KMS-11 (cell line): ENCODE measurements around the gene SELP.

ENCODE experiments used
- H2AFZ ChIP-seq: fragments of 200-600 bp; sonication (generic); 2 replicates; pipeline ENCODE4 v1.6.1; 2016; ENCODE audit warnings: antibody characterized with exemption, mixed run types, low read depth
- H3K27ac ChIP-seq: fragments of 200-600 bp; sonication (generic); 2 replicates; pipeline ENCODE4 v1.6.1; 2016; ENCODE audit warnings: mild to moderate bottlenecking, mixed run types
- H3K27me3 ChIP-seq: fragments of 200-600 bp; sonication (generic); 2 replicates; pipeline ENCODE4 v1.6.1; 2017; ENCODE audit warnings: mild to moderate bottlenecking, low read depth, mixed run types, moderate library complexity; ENCODE audit not compliant: insufficient read depth
- H3K36me3 ChIP-seq: fragments of 200-600 bp; sonication (generic); 2 replicates; pipeline ENCODE4 v1.6.1; 2017; ENCODE audit warnings: mild to moderate bottlenecking, mixed run types; ENCODE audit not compliant: insufficient read depth
- H3K4me1 ChIP-seq: fragments of 200-600 bp; sonication (generic); 2 replicates; pipeline ENCODE4 v1.6.1; 2016; ENCODE audit warnings: mild to moderate bottlenecking, low read depth, mixed run types; ENCODE audit not compliant: poor library complexity, severe bottlenecking
- H3K4me2 ChIP-seq: fragments of 200-600 bp; sonication (generic); 2 replicates; pipeline ENCODE4 v1.7.0; 2016; ENCODE audit warnings: mild to moderate bottlenecking, mixed run types
- H3K4me3 ChIP-seq: fragments of 200-600 bp; sonication (generic); IDR thresholded peaks from 2 replicates; pipeline ENCODE4 v1.6.1; 2017; ENCODE audit warnings: low read depth, low read length, mixed read lengths; ENCODE audit not compliant: insufficient read depth
- H3K79me2 ChIP-seq: fragments of 200-600 bp; sonication (generic); 2 replicates; pipeline ENCODE4 v1.6.1; 2016; ENCODE audit warnings: low read depth, mixed run types; ENCODE audit not compliant: insufficient read depth
- H3K9ac ChIP-seq: fragments of 200-600 bp; sonication (generic); 2 replicates; pipeline ENCODE4 v1.6.1; 2016; ENCODE audit warnings: mild to moderate bottlenecking, mixed run types
- H4K20me1 ChIP-seq: fragments of 200-600 bp; sonication (generic); 2 replicates; pipeline ENCODE4 v1.6.1; 2016; ENCODE audit warnings: mild to moderate bottlenecking, mixed run types; ENCODE audit not compliant: insufficient read depth
- CTCF ChIP-seq: fragments of 200-600 bp; sonication (generic); conservative IDR thresholded peaks from 2 replicates; pipeline ENCODE4 v1.6.1; 2017; ENCODE audit warnings: low read depth, mild to moderate bottlenecking, antibody characterized with exemption, low read length, moderate library complexity, mixed read lengths

SELP gene

GRCh38 chr1:169576241-169576934 lies 53.5 kb downstream of the SELP start:
- Histone ChIP-seq H2AFZ (no peak overlapping the region), H3K27me3 (no peaks in the 10 kb centered on the region), H3K79me2 (no peaks in the 10 kb centered on the region)

GRCh38 chr1:169574336-169574735 lies 55.6 kb downstream of the SELP start:
- no peak overlapping the region for H3K4me3 ChIP-seq
- no peak for TF ChIP-seq CTCF
- no peak overlapping the region for H3K27ac ChIP-seq
- H3K4me1 ChIP-seq: no peaks in the 10 kb centered on the region
- no peak overlapping the region for H3K4me2 ChIP-seq
- H3K79me2 ChIP-seq: no peaks in the 10 kb centered on the region
- H3K36me3 ChIP-seq: no peaks in the 10 kb centered on the region
- no peak overlapping the region for H3K9ac ChIP-seq
- no peaks in the 10 kb centered on the region for H4K20me1 ChIP-seq
- H3K27me3 ChIP-seq: no peaks in the 10 kb centered on the region
- H2AFZ ChIP-seq: no peak overlapping the region

More at GRCh38 chr1:169576241-169576934, 53.5 kb downstream of the SELP start:
- Histone ChIP-seq H3K4me2 (no peak overlapping the region), H3K36me3 (no peaks in the 10 kb centered on the region), H3K4me3 (no peak overlapping the region), H3K4me1 (no peaks in the 10 kb centered on the region), H3K27ac (no peak overlapping the region), H4K20me1 (no peaks in the 10 kb centered on the region), H3K9ac (no peak overlapping the region)
- TF ChIP-seq CTCF: no peak

GRCh38 chr1:169572187-169572586 lies 57.7 kb downstream of the SELP start:
- TF ChIP-seq CTCF: no peak

GRCh38 chr1:169571450-169571849 lies 58.5 kb downstream of the SELP start:
- Histone ChIP-seq H3K4me1 (no peaks in the 10 kb centered on the region), H3K4me2 (no peak overlapping the region), H3K4me3 (no peak overlapping the region), H3K27me3 (no peaks in the 10 kb centered on the region), H3K79me2 (no peaks in the 10 kb centered on the region), H4K20me1 (no peaks in the 10 kb centered on the region), H3K9ac (no peak overlapping the region), H3K27ac (no peak overlapping the region), H3K36me3 (no peaks in the 10 kb centered on the region), H2AFZ (no peak overlapping the region)
- no peak for TF ChIP-seq CTCF

More at GRCh38 chr1:169572187-169572586, 57.7 kb downstream of the SELP start:
- H3K79me2 ChIP-seq: no peaks in the 10 kb centered on the region
- no peak overlapping the region for H3K9ac ChIP-seq
- no peaks in the 10 kb centered on the region for H3K36me3 ChIP-seq
- H3K4me2 ChIP-seq: no peak overlapping the region
- no peaks in the 10 kb centered on the region for H3K4me1 ChIP-seq
- H3K27ac ChIP-seq: no peak overlapping the region
- H3K27me3 ChIP-seq: no peaks in the 10 kb centered on the region
- no peak overlapping the region for H2AFZ ChIP-seq
- H3K4me3 ChIP-seq: no peak overlapping the region
- no peaks in the 10 kb centered on the region for H4K20me1 ChIP-seq
